SK-N-SH (cell line): ENCODE results near the gene DPH7. TPM values are rescaled to one million over a fixed set of nuclear protein-coding genes. Genes with fewer than 3 reads are reported as not detected.

ENCODE experiments used
- CTCF ChIA-PET: fragments of 300-600, 350-600 bp; formaldehyde crosslinking; extraction: SDS; loops from one replicate; lab custom pipeline; 2021; lab: Yijun Ruan, JAX
- POLR2A ChIA-PET: fragments of 350-600 bp; sonication (Branson Sonifier 250); formaldehyde crosslinking; extraction: SDS; loops from one replicate; lab custom pipeline; 2020; ENCODE audit warnings: antibody characterized with exemption, inconsistent platforms; lab: Yijun Ruan, JAX
- DNase-seq: peaks from one replicate; pipeline ENCODE4 v3.0.0; 2012
- H2AFZ ChIP-seq: fragments of 200-600 bp; sonication (generic); 2 replicates; pipeline ENCODE4 v1.8.1; 2016; ENCODE audit warnings: antibody characterized with exemption, mild to moderate bottlenecking, low read depth
- H3F3A ChIP-seq: fragments of 200-600 bp; sonication (generic); replicated peaks from 2 replicates; pipeline ENCODE3; 2016; ENCODE audit warnings: antibody characterized with exemption, mild to moderate bottlenecking; ENCODE audit not compliant: insufficient read depth
- H3K27ac ChIP-seq, 2 experiments: fragments of 200-500 bp in 1 of 2; fragments of 200-600 bp in 1 of 2; sonication (Bioruptor generic) in 1 of 2; sonication (generic), shearing (Covaris generic) in 1 of 2; 2 replicates each; pipeline versions ENCODE4 v1.5.1 to v1.6.1; 2014 to 2016; ENCODE audit warnings: low read depth in 2 of 2, inconsistent platforms in 1 of 2, low read length in 1 of 2, mild to moderate bottlenecking in 1 of 2, mixed read lengths in 1 of 2
- H3K27me3 ChIP-seq: fragments of 200-600 bp; sonication (generic), shearing (Covaris generic); 2 replicates; pipeline ENCODE4 v1.6.1; 2016; ENCODE audit warnings: mixed run types; ENCODE audit not compliant: insufficient read depth
- H3K36me3 ChIP-seq, 2 experiments: fragments of 200-500 bp in 1 of 2; fragments of 200-600 bp in 1 of 2; sonication (Bioruptor generic) in 1 of 2; sonication (generic) in 1 of 2; replicated peaks in 1 of 2; 2 replicates each; pipeline versions ENCODE3 to v1.5.1; 2014 to 2016; ENCODE audit warnings: low read length in 1 of 2, mild to moderate bottlenecking in 1 of 2; ENCODE audit not compliant: insufficient read depth in 2 of 2, control insufficient read depth in 1 of 2
- H3K4me1 ChIP-seq, 2 experiments: fragments of 200-500 bp in 1 of 2; fragments of 200-600 bp in 1 of 2; sonication (Bioruptor generic) in 1 of 2; sonication (generic), shearing (Covaris generic) in 1 of 2; 2 replicates each; pipeline versions ENCODE4 v1.5.1 to v1.6.1; 2014 to 2016; ENCODE audit warnings: low read depth in 1 of 2, low read length in 1 of 2, mixed run types in 1 of 2; ENCODE audit not compliant: insufficient read depth in 2 of 2, control insufficient read depth in 1 of 2
- H3K4me2 ChIP-seq: fragments of 200-600 bp; sonication (generic), shearing (Covaris generic); 2 replicates; pipeline ENCODE4 v1.6.1; 2017; ENCODE audit warnings: mixed run types
- H3K4me3 ChIP-seq, 2 experiments: fragments of 200-500 bp in 1 of 2; fragments of 200-600 bp in 1 of 2; sonication (Bioruptor generic) in 1 of 2; sonication (generic), shearing (Covaris generic) in 1 of 2; 2 replicates each; pipeline versions ENCODE4 v1.5.1 to v1.8.1; 2014 to 2016; ENCODE audit warnings: low read depth in 2 of 2, inconsistent platforms in 1 of 2, low read length in 1 of 2, mild to moderate bottlenecking in 1 of 2, mixed read lengths in 1 of 2, moderate library complexity in 1 of 2
- H3K79me2 ChIP-seq: fragments of 200-600 bp; sonication (generic); 2 replicates; pipeline ENCODE4 v1.8.1; 2017; ENCODE audit warnings: mild to moderate bottlenecking; ENCODE audit not compliant: insufficient read depth
- H3K9ac ChIP-seq: fragments of 200-600 bp; sonication (generic); 2 replicates; pipeline ENCODE4 v1.6.1; 2017; ENCODE audit warnings: mixed run types
- H3K9me2 ChIP-seq: fragments of 200-600 bp; sonication (generic); 2 replicates; pipeline ENCODE4 v1.6.1; 2017; ENCODE audit warnings: mixed run types
- H3K9me3 ChIP-seq: fragments of 200-600 bp; sonication (generic); 2 replicates; pipeline ENCODE4 v1.6.1; 2017; ENCODE audit warnings: mixed run types, mild to moderate bottlenecking, moderate library complexity
- H4K20me1 ChIP-seq: fragments of 200-600 bp; sonication (generic); 2 replicates; pipeline ENCODE4 v1.6.1; 2017; ENCODE audit warnings: mild to moderate bottlenecking, mixed run types; ENCODE audit not compliant: insufficient read depth
- CHD2 ChIP-seq: fragments of 150-350 bp; IDR thresholded peaks from 2 replicates; pipeline ENCODE4 v1.6.1; 2018; ENCODE audit warnings: low read length; ENCODE audit not compliant: partially characterized antibody
- ELF1 ChIP-seq: IDR thresholded peaks from 2 replicates; pipeline ENCODE4 v1.4.0; 2012
- EP300 ChIP-seq, 2 experiments: IDR thresholded peaks; 2 replicates each; pipeline versions ENCODE4 v1.4.0 to v1.6.1; 2012; ENCODE audit warnings: borderline replicate concordance in 1 of 2, low read depth in 1 of 2, low read length in 1 of 2
- JUND ChIP-seq: IDR thresholded peaks from 2 replicates; pipeline ENCODE4 v1.4.0; 2012
- MAX ChIP-seq: IDR thresholded peaks from 2 replicates; pipeline ENCODE4 v1.4.0; 2012; ENCODE audit warnings: low read depth
- MEF2A ChIP-seq: IDR thresholded peaks from 2 replicates; pipeline ENCODE4 v1.4.0; 2012; ENCODE audit warnings: low read depth, borderline replicate concordance
- NFIC ChIP-seq: IDR thresholded peaks from 2 replicates; pipeline ENCODE4 v1.4.0; 2012; ENCODE audit warnings: borderline replicate concordance
- POLR2AphosphoS5 ChIP-seq: IDR thresholded peaks from 2 replicates; pipeline ENCODE4 v1.6.1; 2012; ENCODE audit warnings: low read depth, low read length
- RAD21 ChIP-seq: IDR thresholded peaks from 2 replicates; pipeline ENCODE4 v1.6.1; 2012; ENCODE audit warnings: mild to moderate bottlenecking, low read length
- RFX5 ChIP-seq: IDR thresholded peaks from 2 replicates; pipeline ENCODE4 v1.6.1; 2012; ENCODE audit warnings: mild to moderate bottlenecking, improper control_type of control experiment, low read length
- SMC3 ChIP-seq: IDR thresholded peaks from 2 replicates; pipeline ENCODE4 v1.6.1; 2012; ENCODE audit warnings: low read depth, low read length, improper control_type of control experiment
- USF2 ChIP-seq: fragments of 150-350 bp; IDR thresholded peaks from 2 replicates; pipeline ENCODE4 v1.6.1; 2017; ENCODE audit warnings: antibody characterized with exemption, low read length, low read depth, borderline replicate concordance
- WGBS: methylation state at CpG from one replicate; pipeline ENCODE4 v1.1.6; 2017; ENCODE audit warnings: low lambda C conversion rate; 5-methylcytosine and 5-hydroxymethylcytosine counted together
- polyA plus RNA-seq, 3 experiments: library from polyadenylated mRNA; depleted of rRNA; stranded (reverse); fragments of >200 nt; gene quantifications; 2 replicates each; pipeline ENCODE4 v1.2.3, GENCODE V29; 2012

DPH7 gene
- polyA plus RNA-seq, 1 of the 3 experiments (the other 2 are of a cell fraction): 59.9 TPM

GRCh38 chr9:137524981-137525317, 53.8 kb downstream of the DPH7 start (continued):
- TF ChIP-seq JUND (no peak), SMC3 (no peak), ELF1 (no peak), MAX (no peak), RFX5 (no peak)

- no peaks in the 10 kb centered on the region for H3K9me3 ChIP-seq
- no peak for DNase-seq
- TF ChIP-seq POLR2AphosphoS5: no peak
- TF ChIP-seq EP300 (IDR thresholded peaks at IDR 0.05; ENCODE audit: borderline replicate concordance in 1 of 2, low read depth in 1 of 2, low read length in 1 of 2): no peak
- TF ChIP-seq USF2: no peak
- TF ChIP-seq CHD2: no peak
- no peak for TF ChIP-seq RAD21
- H2AFZ ChIP-seq: no peak overlapping the region
- no peak overlapping the region for H3K4me2 ChIP-seq
- H3K27ac ChIP-seq: no peak overlapping the region
- H3K36me3 ChIP-seq: no peaks in the 10 kb centered on the region
- WGBS: 90% methylated on average over 24 of the region's 33 CpGs
- H3K79me2 ChIP-seq: no peaks in the 10 kb centered on the region
- no peaks in the 10 kb centered on the region for H4K20me1 ChIP-seq
- ChIA-PET POLR2A (no interaction called here), CTCF (interaction anchor here (0.6 to 1.6 kb wide), 8 partner anchors 9 to 237 kb away, joined by 3 to 6 read pairs (median 4); no protein-coding TSS in a partner anchor)
- H3K9ac ChIP-seq: no peak overlapping the region
- no peaks in the 10 kb centered on the region for H3K27me3 ChIP-seq
- H3K4me3 ChIP-seq: no peak overlapping the region
- no peaks in the 10 kb centered on the region; a peak in 1 of 4 replicates for H3K4me1 ChIP-seq
- no peaks in the 10 kb centered on the region for H3K9me2 ChIP-seq
- H3F3A ChIP-seq: no peaks in the 10 kb centered on the region
Measured at GRCh38 chr9:137524161-137524980, 54.4 kb downstream of the DPH7 start.

GRCh38 chr9:137522746-137523455, 55.8 kb downstream of the DPH7 start:
- Histone ChIP-seq H3K27ac (no peak overlapping the region), H3K27me3 (no peaks in the 10 kb centered on the region), H3K4me3 (no peak overlapping the region), H3K36me3 (no peaks in the 10 kb centered on the region), H3K9ac (no peak overlapping the region), H3K4me1 (no peaks in the 10 kb centered on the region; a peak in 1 of 4 replicates), H4K20me1 (no peaks in the 10 kb centered on the region), H2AFZ (no peak overlapping the region), H3F3A (no peaks in the 10 kb centered on the region), H3K9me2 (no peaks in the 10 kb centered on the region), H3K79me2 (no peaks in the 10 kb centered on the region), H3K4me2 (no peak overlapping the region), H3K9me3 (no peaks in the 10 kb centered on the region)
- DNase-seq: no peak
- TF ChIP-seq POLR2AphosphoS5: no peak
- TF ChIP-seq NFIC: no peak
- TF ChIP-seq MEF2A: no peak
- POLR2A ChIA-PET: no interaction called here
- CTCF ChIA-PET: interaction anchor here (0.7 to 2.0 kb wide), 4 partner anchors 12 to 236 kb away, joined by 3 to 11 read pairs (median 5); partner anchors contain the start of genes EXD3 and NOXA1
- 90% methylated on average over 35 of the region's 36 CpGs for WGBS
